NCI-H187 (cell line): ENCODE results near the gene MAG.
A peak's percentile ranks its signal among the peaks of the same experiment; 100 is the strongest.

Source experiments
- DNase-seq, 2 experiments: peaks; one replicate each; lab custom pipeline; 2025; lab: John Stamatoyannopoulos, UW

Gene MAG

GRCh38 chr19:35299523-35300338 is 7.8 kb downstream of the MAG start:
- DNase-seq: no peak

- DNase-seq: no peak
Measured at GRCh38 chr19:35300339-35300649, 8.3 kb downstream of the MAG start.

GRCh38 chr19:35301961-35302360 is 10.0 kb downstream of the MAG start:
- no peak for DNase-seq

- no peak for DNase-seq
Measured at GRCh38 chr19:35302446-35302845, 10.5 kb downstream of the MAG start.

- DNase-seq: no peak
Measured at GRCh38 chr19:35303357-35303915, 11.5 kb downstream of the MAG start.

GRCh38 chr19:35304036-35304435 is 12.1 kb downstream of the MAG start:
- DNase-seq: no peak

- DNase-seq: no peak
Measured at GRCh38 chr19:35305181-35305580, 13.2 kb downstream of the MAG start.

GRCh38 chr19:35306473-35307246 is 14.7 kb downstream of the MAG start:
- no peak for DNase-seq

- no peak for DNase-seq
Measured at GRCh38 chr19:35307931-35308330, 16.0 kb downstream of the MAG start.

- DNase-seq: no peak
Measured at GRCh38 chr19:35308910-35309309, 16.9 kb downstream of the MAG start.

- no peak for DNase-seq
Measured at GRCh38 chr19:35309481-35310279, 17.7 kb downstream of the MAG start.

- DNase-seq: no peak
Measured at GRCh38 chr19:35310331-35310730, 18.4 kb downstream of the MAG start.

GRCh38 chr19:35310811-35311465 is 19.0 kb downstream of the MAG start:
- DNase-seq: no peak

- no peak for DNase-seq
Measured at GRCh38 chr19:35311901-35312665, 20.1 kb downstream of the MAG start.

GRCh38 chr19:35313587-35313986 is 21.6 kb downstream of the MAG start:
- no peak for DNase-seq

GRCh38 chr19:35314031-35314430 is 22.1 kb downstream of the MAG start:
- no peak for DNase-seq

- no peak for DNase-seq
Measured at GRCh38 chr19:35314858-35315470, 23.0 kb downstream of the MAG start.

- no peak for DNase-seq
Measured at GRCh38 chr19:35315883-35316282, 23.9 kb downstream of the MAG start.

GRCh38 chr19:35316560-35316959 is 24.6 kb downstream of the MAG start:
- peak; percentile 50 to 59 for DNase-seq

GRCh38 chr19:35317464-35318043 is 25.6 kb downstream of the MAG start:
- DNase-seq: no peak
